Measurements from ENCODE around the gene MYH14.

Gene MYH14

GRCh38 chr19:50258918-50259372 is 55.5 kb downstream of the MYH14 start:
- no peak for DNase-seq (ENCODE audit: low read depth in 2 of 2)

GRCh38 chr19:50261446-50261970 is 58.1 kb downstream of the MYH14 start:
- DNase-seq (ENCODE audit: low read depth in 2 of 2), result no peak

GRCh38 chr19:50263176-50263575 is 59.8 kb downstream of the MYH14 start:
- no peak for DNase-seq (ENCODE audit: low read depth in 2 of 2)

- DNase-seq (ENCODE audit: low read depth in 2 of 2), result no peak
These were observed 61.2 kb downstream of the MYH14 start for GRCh38 chr19:50264483-50265186.

GRCh38 chr19:50266041-50266440 is 62.6 kb downstream of the MYH14 start:
- DNase-seq (ENCODE audit: low read depth in 2 of 2), result no peak

- DNase-seq (ENCODE audit: low read depth in 2 of 2), result no peak
These were observed 63.5 kb downstream of the MYH14 start for GRCh38 chr19:50266896-50267295.

GRCh38 chr19:50268041-50268440 is 64.6 kb downstream of the MYH14 start:
- DNase-seq (ENCODE audit: low read depth in 2 of 2), result no peak

GRCh38 chr19:50268501-50268900 is 65.1 kb downstream of the MYH14 start:
- no peak for DNase-seq (ENCODE audit: low read depth in 2 of 2)

- DNase-seq (ENCODE audit: low read depth in 2 of 2), result no peak
These were observed 66.2 kb downstream of the MYH14 start for GRCh38 chr19:50269653-50270052.

- no peak for DNase-seq (ENCODE audit: low read depth in 2 of 2)
These were observed 69.0 kb downstream of the MYH14 start for GRCh38 chr19:50272263-50272897.

GRCh38 chr19:50273821-50274220 is 70.4 kb downstream of the MYH14 start:
- no peak for DNase-seq (ENCODE audit: low read depth in 2 of 2)

GRCh38 chr19:50275577-50276368 is 72.4 kb downstream of the MYH14 start:
- no peak for DNase-seq (ENCODE audit: low read depth in 2 of 2)

- DNase-seq (ENCODE audit: low read depth in 2 of 2), result no peak
These were observed 73.1 kb downstream of the MYH14 start for GRCh38 chr19:50276370-50277063.

- DNase-seq (ENCODE audit: low read depth in 2 of 2), result no peak
These were observed 74.7 kb downstream of the MYH14 start for GRCh38 chr19:50277966-50278580.

GRCh38 chr19:50280074-50280473 is 76.7 kb downstream of the MYH14 start:
- no peak for DNase-seq (ENCODE audit: low read depth in 2 of 2)

- no peak for DNase-seq (ENCODE audit: low read depth in 2 of 2)
These were observed 77.6 kb downstream of the MYH14 start for GRCh38 chr19:50280983-50281382.

- DNase-seq (ENCODE audit: low read depth in 2 of 2), result no peak
These were observed 78.1 kb downstream of the MYH14 start for GRCh38 chr19:50281491-50281890.

- no peak for DNase-seq (ENCODE audit: low read depth in 2 of 2)
These were observed 82.4 kb downstream of the MYH14 start for GRCh38 chr19:50285833-50286232.

- DNase-seq (ENCODE audit: low read depth in 2 of 2), result no peak
These were observed 83.0 kb downstream of the MYH14 start for GRCh38 chr19:50286443-50286842.

GRCh38 chr19:50287331-50287730 is 83.9 kb downstream of the MYH14 start:
- DNase-seq (ENCODE audit: low read depth in 2 of 2), result no peak

GRCh38 chr19:50288954-50289353 is 85.5 kb downstream of the MYH14 start:
- DNase-seq (ENCODE audit: low read depth in 2 of 2), result no peak

All from stimulated activated CD8-positive, alpha-beta memory T cell treated with anti-CD3 and anti-CD28 coated beads, Interleukin-7, amount 100 ng/mL, for 1 hour (primary cell).